GM12878 (cell line): ENCODE results near the gene CTAG1A. TPM values are rescaled to one million over a fixed set of nuclear protein-coding genes. Genes with fewer than 3 reads are reported as not detected.

Source experiments
- ATF2 ChIP-seq: IDR thresholded peaks from 2 replicates; pipeline ENCODE4 v1.6.1; 2012; ENCODE audit warnings: low read length, inconsistent platforms
- BCL3 ChIP-seq: IDR thresholded peaks from 2 replicates; pipeline ENCODE4 v1.6.1; 2011; ENCODE audit warnings: borderline replicate concordance, low read depth, mild to moderate bottlenecking, moderate library complexity, low read length; ENCODE audit not compliant: insufficient read depth, poor library complexity, severe bottlenecking
- CBFB ChIP-seq: IDR thresholded peaks from 2 replicates; pipeline ENCODE4 v1.6.1; 2016; ENCODE audit warnings: antibody characterized with exemption, low read depth
- CTCF ChIP-seq, 3 experiments: IDR thresholded peaks in 2 of 3; conservative IDR thresholded peaks in 1 of 3; 2 replicates each; pipeline ENCODE4 v1.5.1; 2011; ENCODE audit warnings: low read depth in 3 of 3, low read length in 3 of 3, mild to moderate bottlenecking in 3 of 3, control low read depth in 2 of 3, moderate library complexity in 2 of 3, inconsistent platforms in 1 of 3, mixed read lengths in 1 of 3; ENCODE audit not compliant: control insufficient read depth in 2 of 3, insufficient read depth in 1 of 3; ENCODE audit errors: extremely low read depth in 1 of 3
- DPF2 ChIP-seq: fragments of 450-650 bp; IDR thresholded peaks from 2 replicates; pipeline ENCODE4 v1.6.1; 2017; ENCODE audit warnings: mild to moderate bottlenecking
- ELK1 ChIP-seq: IDR thresholded peaks from 2 replicates; pipeline ENCODE4 v1.6.1; 2012; ENCODE audit warnings: low read depth, low read length, improper control_type of control experiment
- ESRRA ChIP-seq: IDR thresholded peaks from 2 replicates; pipeline ENCODE4 v1.6.1; 2012; ENCODE audit warnings: mild to moderate bottlenecking, low read length, improper control_type of control experiment
- IKZF2 ChIP-seq, 2 experiments: fragments of 450-650 bp; IDR thresholded peaks; 2 replicates each; pipeline ENCODE4 v1.6.1; 2017; ENCODE audit warnings: mild to moderate bottlenecking in 2 of 2, moderate library complexity in 2 of 2
- NR2C1 ChIP-seq: fragments of 450-650 bp; IDR thresholded peaks from 2 replicates; pipeline ENCODE4 v1.6.1; 2017; ENCODE audit warnings: antibody characterized with exemption, mild to moderate bottlenecking, moderate library complexity
- POLR2A ChIP-seq: IDR thresholded peaks from 2 replicates; pipeline ENCODE4 v1.6.1; 2011; ENCODE audit warnings: low read depth, mild to moderate bottlenecking, low read length
- RBBP5 ChIP-seq: fragments of 200-600 bp; sonication (generic); conservative IDR thresholded peaks from 2 replicates; pipeline ENCODE4 v1.6.1; 2016
- REST ChIP-seq: IDR thresholded peaks from 2 replicates; pipeline ENCODE4 v1.6.1; 2012; ENCODE audit warnings: mild to moderate bottlenecking, low read depth, low read length
- RFX5 ChIP-seq: IDR thresholded peaks from 2 replicates; pipeline ENCODE4 v1.6.1; 2011; ENCODE audit warnings: low read depth, low read length, improper control_type of control experiment
- SMARCA5 ChIP-seq: fragments of 450-650 bp; IDR thresholded peaks from 2 replicates; pipeline ENCODE4 v1.6.1; 2017; ENCODE audit warnings: mild to moderate bottlenecking
- SPI1 ChIP-seq: IDR thresholded peaks from 2 replicates; pipeline ENCODE4 v1.6.1; 2011; ENCODE audit warnings: low read depth, mild to moderate bottlenecking, low read length, moderate library complexity, borderline replicate concordance; ENCODE audit not compliant: insufficient read depth
- SRF ChIP-seq, 2 experiments: IDR thresholded peaks; 2 replicates each; pipeline ENCODE4 v1.6.1; 2011; ENCODE audit warnings: low read depth in 2 of 2, low read length in 2 of 2, mild to moderate bottlenecking in 1 of 2, moderate library complexity in 1 of 2
- STAT1 ChIP-seq: fragments of 450-650 bp; conservative IDR thresholded peaks from 2 replicates; pipeline ENCODE4 v1.6.1; 2014; ENCODE audit warnings: antibody characterized with exemption, mild to moderate bottlenecking
- TARDBP ChIP-seq: IDR thresholded peaks from 2 replicates; pipeline ENCODE4 v1.6.1; 2016; ENCODE audit warnings: borderline replicate concordance
- TCF7 ChIP-seq: IDR thresholded peaks from 2 replicates; pipeline ENCODE4 v1.6.1; 2014; ENCODE audit warnings: antibody characterized with exemption, borderline replicate concordance
- USF1 ChIP-seq: IDR thresholded peaks from 2 replicates; pipeline ENCODE4 v1.6.1; 2011; ENCODE audit warnings: borderline replicate concordance, low read depth, mild to moderate bottlenecking, moderate library complexity, mixed read lengths, low read length; ENCODE audit not compliant: insufficient read depth; ENCODE audit errors: extremely low read length
- ZNF217 ChIP-seq: fragments of 450-650 bp; IDR thresholded peaks from 2 replicates; pipeline ENCODE4 v1.6.1; 2017; ENCODE audit warnings: antibody characterized with exemption, mild to moderate bottlenecking
- polyA plus RNA-seq, 11 experiments: library from polyadenylated mRNA; depleted of rRNA in 4 of 11; unstranded in 6 of 11; stranded (reverse) in 5 of 11; fragments of >200 nt; fragmentation: Nextera tagmentation in 4 of 11; fragmentation: Illumina TruSeq in 1 of 11; extraction: Ambion mirVana in 4 of 11; extraction: Trizol in 1 of 11; gene quantifications; 1 replicate in 1 of 11; 2 replicates in 10 of 11; pipeline versions ENCODE4 v1.2.1 to v1.2.3, GENCODE V29; 2011 to 2016; ENCODE audit warnings: inconsistent platforms in 2 of 11, missing spikeins in 2 of 11, low read depth in 1 of 11
- total RNA-seq, 4 experiments: library from RNA; depleted of rRNA in 3 of 4; stranded (reverse); fragments of >200 nt in 3 of 4; fragmentation: Illumina TruSeq in 1 of 4; extraction: Trizol in 1 of 4; gene quantifications; 2 replicates each; pipeline versions ENCODE4 v1.2.1 to v1.2.3, GENCODE V29; 2013 to 2021

CTAG1A gene
- total and polyA plus RNA-seq, 10 of the 15 experiments (the other 5 are each of a cell fraction or from before 2014, with no cell fraction given) = not detected

- no peak for TF ChIP-seq BCL3
- peak; percentile 96 for TF ChIP-seq NR2C1
- peak in 1 of 2 experiments; percentile 50 for TF ChIP-seq IKZF2 (IDR thresholded peaks at IDR 0.05)
- TF ChIP-seq ESRRA = no peak
- no peak for TF ChIP-seq SRF (IDR thresholded peaks at IDR 0.05; ENCODE audit: low read depth in 2 of 2, low read length in 2 of 2)
- TF ChIP-seq ZNF217 = no peak
- TF ChIP-seq REST = no peak
- TF ChIP-seq ELK1 = no peak
- TF ChIP-seq RFX5 = no peak
- no peak for TF ChIP-seq RBBP5
- TF ChIP-seq STAT1 = no peak
- no peak for TF ChIP-seq CBFB
- no peak for TF ChIP-seq USF1
- no peak for TF ChIP-seq TCF7
- TF ChIP-seq SMARCA5 = no peak
- TF ChIP-seq ATF2 = no peak
- TF ChIP-seq TARDBP = no peak
- no peak for TF ChIP-seq CTCF (IDR thresholded peaks at IDR 0.05 in 2 of 3, conservative IDR thresholded peaks at IDR 0.05 in 1 of 3; ENCODE audit: control insufficient read depth in 2 of 3, extremely low read depth in 1 of 3, insufficient read depth in 1 of 3, low read depth in 3 of 3, low read length in 3 of 3)
- TF ChIP-seq POLR2A = peak; percentile 67
- TF ChIP-seq SPI1 = no peak
- no peak for TF ChIP-seq DPF2
Measured at GRCh38 chrX:154547245-154548027, 37.5 kb upstream of the CTAG1A start, which contains the start of gene IKBKG (continued).
